ENCODE results near the gene PTPRN2. TPM values are rescaled to one million over a fixed set of nuclear protein-coding genes. Genes with fewer than 3 reads are reported as not detected.

Gene PTPRN2
- total and polyA plus RNA-seq, 2 donors (not counting 3 experiments of a cell fraction or from before 2014, with no cell fraction given), result 0.62 to 0.88 TPM

DNA sequence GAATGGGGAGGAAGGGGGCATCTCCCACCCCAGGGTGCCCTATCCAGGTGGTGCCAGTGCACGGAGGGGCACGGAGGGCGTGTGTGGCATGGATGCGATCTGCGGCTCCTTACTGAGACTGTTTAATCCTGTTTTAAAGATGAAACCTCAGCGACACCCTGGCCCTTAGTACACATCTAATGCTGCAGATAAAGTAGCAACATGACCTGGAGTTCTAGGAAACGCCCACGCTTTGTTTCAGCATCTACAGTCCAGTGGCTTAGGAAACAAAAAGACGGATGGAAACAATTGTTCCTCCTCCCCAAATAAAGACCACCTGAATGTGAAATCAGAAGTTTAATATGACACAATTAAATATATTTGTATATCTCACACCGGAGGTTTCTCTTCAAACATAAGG, 1048.9 kb downstream of the PTPRN2 start:
- no TSS peak for BruUV-seq (replicated peaks)
- H4K20me1 ChIP-seq (replicated peaks; ENCODE audit: control insufficient read depth, extremely low read depth, insufficient read depth, low read length), result no peaks in the 10 kb centered on the region
- intact Hi-C loops (cut with micrococcal nuclease) (no loop called here), dilution Hi-C loops (cut with MboI; ENCODE audit: extremely low pct_ligation_motif_present, low sequenced_read_pairs) (no loop called here)
- H3K9me1 ChIP-seq (replicated peaks; ENCODE audit: control insufficient read depth, extremely low read depth, insufficient read depth, low read length), result no peaks in the 10 kb centered on the region
- H3K4me3 ChIP-seq (replicated peaks in 1 of 3; ENCODE audit: insufficient read depth in 1 of 3, low read depth in 1 of 3, low read length in 3 of 3), result no peak overlapping the region
- no peaks in the 10 kb centered on the region for H3K36me3 ChIP-seq (ENCODE audit: control insufficient read depth in 2 of 2, extremely low read depth in 1 of 2, insufficient read depth in 2 of 2, low read length in 2 of 2)
- FAIRE-seq (no peak), DNase-seq (ENCODE audit: low read depth, low spot score) (no peak)
- CTCF ChIA-PET, result no interaction called here
- H3K9ac ChIP-seq (replicated peaks; ENCODE audit: extremely low read depth, insufficient read depth, low read length), result no peak overlapping the region
- no peaks in the 10 kb centered on the region for H3K4me1 ChIP-seq (ENCODE audit: control insufficient read depth, extremely low read depth, insufficient read depth, low read length)
- H3K9me3 ChIP-seq (replicated peaks; ENCODE audit: control insufficient read depth, insufficient read depth, low read length), result no peaks in the 10 kb centered on the region
- POLR2A ChIA-PET, result no interaction called here
- H3K4me2 ChIP-seq (ENCODE audit: insufficient read depth, low read length), result no peak overlapping the region
- no peak overlapping the region for H2AFZ ChIP-seq (ENCODE audit: low read depth, low read length)
- H3K27ac ChIP-seq (ENCODE audit: insufficient read depth, low read depth, low read length), result no peak overlapping the region
- no peak for TF ChIP-seq POLR2AphosphoS5 (IDR thresholded peaks at IDR 0.05; ENCODE audit: insufficient read depth, low read depth, low read length)
- TF ChIP-seq POLR2A (IDR thresholded peaks at IDR 0.05; ENCODE audit: low read depth, low read length), result no peak
- TF ChIP-seq JUN (IDR thresholded peaks at IDR 0.05; ENCODE audit: borderline replicate concordance, insufficient read depth, insufficient read length, low read depth), result no peak
- TF ChIP-seq FOS (IDR thresholded peaks at IDR 0.05; ENCODE audit: borderline replicate concordance, insufficient read depth, low read length), result no peak
- TF ChIP-seq MYC (IDR thresholded peaks at IDR 0.05; ENCODE audit: low read depth, low read length), result no peak
- TF ChIP-seq, protein P1, sequence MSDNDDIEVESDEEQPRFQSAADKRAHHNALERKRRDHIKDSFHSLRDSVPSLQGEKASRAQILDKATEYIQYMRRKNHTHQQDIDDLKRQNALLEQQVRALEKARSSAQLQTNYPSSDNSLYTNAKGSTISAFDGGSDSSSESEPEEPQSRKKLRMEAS (IDR thresholded peaks at IDR 0.05; ENCODE audit: insufficient read depth, insufficient read length), result no peak
- TF ChIP-seq CTCF (IDR thresholded peaks at IDR 0.05; ENCODE audit: extremely low read depth in 1 of 2, insufficient read depth in 1 of 2, low read depth in 1 of 2, low read length in 2 of 2), result no peak
- TF ChIP-seq GATA2 (IDR thresholded peaks at IDR 0.05; ENCODE audit: insufficient read depth, insufficient read length, low read depth, low read length), result no peak
- TF ChIP-seq EZH2 (IDR thresholded peaks at IDR 0.05; ENCODE audit: borderline replicate concordance, low read depth, low read length, severe bottlenecking), result no peak
- H3K79me2 ChIP-seq (ENCODE audit: control insufficient read depth, insufficient read depth, low read length), result no peaks in the 10 kb centered on the region
- H3K27me3 ChIP-seq (ENCODE audit: control insufficient read depth in 2 of 2, insufficient read depth in 2 of 2, low read length in 2 of 2), result no peaks in the 10 kb centered on the region

All from endothelial cell of umbilical vein (primary cell).